ENCODE measurements around the gene ZFYVE9. TPM values are rescaled to one million over a fixed set of nuclear protein-coding genes. Genes with fewer than 3 reads are reported as not detected.
"Not testable (repeated sequence)": the region's sequence is repeated elsewhere in the genome, so short reads cannot be mapped to it uniquely, and the experiment has no call there.

The ZFYVE9 gene
- total RNA-seq, 1 experiment from 2014 or later: 19.6 TPM

GRCh38 chr1:52141513-52142219 lies at the start of gene ZFYVE9 (continued):
- TF ChIP-seq HMGXB4 (CRISPR knock-in tag; IDR thresholded peaks at IDR 0.05) (peak; percentile 98), OVOL2 (CRISPR knock-in tag; IDR thresholded peaks at IDR 0.05; ENCODE audit: borderline replicate concordance) (no peak), AR (CRISPR knock-in tag; IDR thresholded peaks at IDR 0.05) (no peak), NFE2L1 (CRISPR knock-in tag; IDR thresholded peaks at IDR 0.05) (no peak), SMAD4 (CRISPR knock-in tag; IDR thresholded peaks at IDR 0.05) (no peak)

GRCh38 chr1:52094300-52094699 lies 47.6 kb upstream of the ZFYVE9 start:
- DNase-seq (ENCODE audit: low spot score); H3K9me3 Mint-ChIP-seq; H3K27ac Mint-ChIP-seq; H3K4me1 Mint-ChIP-seq; H3K4me3 Mint-ChIP-seq; H3K27me3 Mint-ChIP-seq (ENCODE audit: low read depth); CTCF ChIA-PET; ATAC-seq: not testable (repeated sequence)
- POLR2A ChIA-PET: interaction anchor here (0.6 kb wide), 2 partner anchors 10 to 253 kb away, joined by 3 to 6 read pairs; no protein-coding TSS in a partner anchor
- peaks cover 23% of the 10 kb centered on the region for H3K36me3 Mint-ChIP-seq
- TF ChIP-seq ZNF121 (CRISPR knock-in tag; IDR thresholded peaks at IDR 0.05) (peak; percentile 93), NFATC4 (CRISPR knock-in tag; IDR thresholded peaks at IDR 0.05) (0 out of 2 replicates have a peak, but pooled peaks have one; percentile 52), ZNF671 (CRISPR knock-in tag; IDR thresholded peaks at IDR 0.05) (0 out of 2 replicates have a peak, but pooled peaks have one; percentile 61)

GRCh38 chr1:52096216-52096615 lies 45.7 kb upstream of the ZFYVE9 start:
- Mint-ChIP-seq H3K4me1 (0 out of 2 replicates have a peak, but pooled peaks cover 2% of the 10 kb centered on the region), H3K36me3 (peaks cover 6% of the 10 kb centered on the region), H3K27ac (no peak overlapping the region), H3K9me3 (peaks cover 7% of the 10 kb centered on the region), H3K4me3 (no peak overlapping the region), H3K27me3 (ENCODE audit: low read depth) (no peaks in the 10 kb centered on the region)
- ATAC-seq (no peak), DNase-seq (ENCODE audit: low spot score) (no peak)
- no peak for TF ChIP-seq EMX1 (CRISPR knock-in tag; IDR thresholded peaks at IDR 0.05)
- no peak for TF ChIP-seq CBFB (CRISPR knock-in tag; IDR thresholded peaks at IDR 0.05; ENCODE audit: low read depth)
- TF ChIP-seq E2F4 (CRISPR knock-in tag; IDR thresholded peaks at IDR 0.05; ENCODE audit: borderline replicate concordance, low read depth): no peak
- no peak for TF ChIP-seq GRHL2 (CRISPR knock-in tag; IDR thresholded peaks at IDR 0.05; ENCODE audit: insufficient replicate concordance, severe bottlenecking)
- no peak for TF ChIP-seq SOX15 (CRISPR knock-in tag; IDR thresholded peaks at IDR 0.05)
- TF ChIP-seq MAX (CRISPR knock-in tag; IDR thresholded peaks at IDR 0.05): no peak
- TF ChIP-seq TEAD4 (CRISPR knock-in tag; IDR thresholded peaks at IDR 0.05): no peak
- TF ChIP-seq, protein P1, sequence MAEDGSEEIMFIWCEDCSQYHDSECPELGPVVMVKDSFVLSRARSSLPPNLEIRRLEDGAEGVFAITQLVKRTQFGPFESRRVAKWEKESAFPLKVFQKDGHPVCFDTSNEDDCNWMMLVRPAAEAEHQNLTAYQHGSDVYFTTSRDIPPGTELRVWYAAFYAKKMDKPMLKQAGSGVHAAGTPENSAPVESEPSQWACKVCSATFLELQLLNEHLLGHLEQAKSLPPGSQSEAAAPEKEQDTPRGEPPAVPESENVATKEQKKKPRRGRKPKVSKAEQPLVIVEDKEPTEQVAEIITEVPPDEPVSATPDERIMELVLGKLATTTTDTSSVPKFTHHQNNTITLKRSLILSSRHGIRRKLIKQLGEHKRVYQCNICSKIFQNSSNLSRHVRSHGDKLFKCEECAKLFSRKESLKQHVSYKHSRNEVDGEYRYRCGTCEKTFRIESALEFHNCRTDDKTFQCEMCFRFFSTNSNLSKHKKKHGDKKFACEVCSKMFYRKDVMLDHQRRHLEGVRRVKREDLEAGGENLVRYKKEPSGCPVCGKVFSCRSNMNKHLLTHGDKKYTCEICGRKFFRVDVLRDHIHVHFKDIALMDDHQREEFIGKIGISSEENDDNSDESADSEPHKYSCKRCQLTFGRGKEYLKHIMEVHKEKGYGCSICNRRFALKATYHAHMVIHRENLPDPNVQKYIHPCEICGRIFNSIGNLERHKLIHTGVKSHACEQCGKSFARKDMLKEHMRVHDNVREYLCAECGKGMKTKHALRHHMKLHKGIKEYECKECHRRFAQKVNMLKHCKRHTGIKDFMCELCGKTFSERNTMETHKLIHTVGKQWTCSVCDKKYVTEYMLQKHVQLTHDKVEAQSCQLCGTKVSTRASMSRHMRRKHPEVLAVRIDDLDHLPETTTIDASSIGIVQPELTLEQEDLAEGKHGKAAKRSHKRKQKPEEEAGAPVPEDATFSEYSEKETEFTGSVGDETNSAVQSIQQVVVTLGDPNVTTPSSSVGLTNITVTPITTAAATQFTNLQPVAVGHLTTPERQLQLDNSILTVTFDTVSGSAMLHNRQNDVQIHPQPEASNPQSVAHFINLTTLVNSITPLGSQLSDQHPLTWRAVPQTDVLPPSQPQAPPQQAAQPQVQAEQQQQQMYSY (CRISPR knock-in tag; IDR thresholded peaks at IDR 0.05): no peak
- TF ChIP-seq ESRRA (CRISPR knock-in tag; IDR thresholded peaks at IDR 0.05; ENCODE audit: borderline replicate concordance): no peak
- no peak for TF ChIP-seq ETV6 (CRISPR knock-in tag; IDR thresholded peaks at IDR 0.05)
- no peak for TF ChIP-seq TEAD1 (CRISPR knock-in tag; IDR thresholded peaks at IDR 0.05)
- no peak for TF ChIP-seq IRF2 (CRISPR knock-in tag; IDR thresholded peaks at IDR 0.05; ENCODE audit: borderline replicate concordance, low read depth)
- TF ChIP-seq, protein P2, sequence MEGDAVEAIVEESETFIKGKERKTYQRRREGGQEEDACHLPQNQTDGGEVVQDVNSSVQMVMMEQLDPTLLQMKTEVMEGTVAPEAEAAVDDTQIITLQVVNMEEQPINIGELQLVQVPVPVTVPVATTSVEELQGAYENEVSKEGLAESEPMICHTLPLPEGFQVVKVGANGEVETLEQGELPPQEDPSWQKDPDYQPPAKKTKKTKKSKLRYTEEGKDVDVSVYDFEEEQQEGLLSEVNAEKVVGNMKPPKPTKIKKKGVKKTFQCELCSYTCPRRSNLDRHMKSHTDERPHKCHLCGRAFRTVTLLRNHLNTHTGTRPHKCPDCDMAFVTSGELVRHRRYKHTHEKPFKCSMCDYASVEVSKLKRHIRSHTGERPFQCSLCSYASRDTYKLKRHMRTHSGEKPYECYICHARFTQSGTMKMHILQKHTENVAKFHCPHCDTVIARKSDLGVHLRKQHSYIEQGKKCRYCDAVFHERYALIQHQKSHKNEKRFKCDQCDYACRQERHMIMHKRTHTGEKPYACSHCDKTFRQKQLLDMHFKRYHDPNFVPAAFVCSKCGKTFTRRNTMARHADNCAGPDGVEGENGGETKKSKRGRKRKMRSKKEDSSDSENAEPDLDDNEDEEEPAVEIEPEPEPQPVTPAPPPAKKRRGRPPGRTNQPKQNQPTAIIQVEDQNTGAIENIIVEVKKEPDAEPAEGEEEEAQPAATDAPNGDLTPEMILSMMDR (IDR thresholded peaks at IDR 0.05): no peak
- TF ChIP-seq NR3C1 (CRISPR knock-in tag; conservative IDR thresholded peaks at IDR 0.05; ENCODE audit: low read depth): no peak
- CTCF ChIA-PET: interaction anchor here (1.4 kb wide), 1 partner anchor 172 kb away, joined by 3 read pairs; no protein-coding TSS in a partner anchor
- POLR2A ChIA-PET: interaction anchor here (1.0 kb wide), 1 partner anchor 14 kb away, joined by 3 read pairs; no protein-coding TSS in a partner anchor

Data from WTC11 (cell line).